NCI-H2029 (cell line): ENCODE results near the gene STUM.
"Not testable (repeated sequence)": the region's sequence is repeated elsewhere in the genome, so short reads cannot be mapped to it uniquely, and the experiment has no call there.

ENCODE experiments used
- DNase-seq: peaks from one replicate; lab custom pipeline; 2025; lab: John Stamatoyannopoulos, UW

STUM gene, protein sequence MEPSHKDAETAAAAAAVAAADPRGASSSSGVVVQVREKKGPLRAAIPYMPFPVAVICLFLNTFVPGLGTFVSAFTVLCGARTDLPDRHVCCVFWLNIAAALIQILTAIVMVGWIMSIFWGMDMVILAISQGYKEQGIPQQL

DNA sequence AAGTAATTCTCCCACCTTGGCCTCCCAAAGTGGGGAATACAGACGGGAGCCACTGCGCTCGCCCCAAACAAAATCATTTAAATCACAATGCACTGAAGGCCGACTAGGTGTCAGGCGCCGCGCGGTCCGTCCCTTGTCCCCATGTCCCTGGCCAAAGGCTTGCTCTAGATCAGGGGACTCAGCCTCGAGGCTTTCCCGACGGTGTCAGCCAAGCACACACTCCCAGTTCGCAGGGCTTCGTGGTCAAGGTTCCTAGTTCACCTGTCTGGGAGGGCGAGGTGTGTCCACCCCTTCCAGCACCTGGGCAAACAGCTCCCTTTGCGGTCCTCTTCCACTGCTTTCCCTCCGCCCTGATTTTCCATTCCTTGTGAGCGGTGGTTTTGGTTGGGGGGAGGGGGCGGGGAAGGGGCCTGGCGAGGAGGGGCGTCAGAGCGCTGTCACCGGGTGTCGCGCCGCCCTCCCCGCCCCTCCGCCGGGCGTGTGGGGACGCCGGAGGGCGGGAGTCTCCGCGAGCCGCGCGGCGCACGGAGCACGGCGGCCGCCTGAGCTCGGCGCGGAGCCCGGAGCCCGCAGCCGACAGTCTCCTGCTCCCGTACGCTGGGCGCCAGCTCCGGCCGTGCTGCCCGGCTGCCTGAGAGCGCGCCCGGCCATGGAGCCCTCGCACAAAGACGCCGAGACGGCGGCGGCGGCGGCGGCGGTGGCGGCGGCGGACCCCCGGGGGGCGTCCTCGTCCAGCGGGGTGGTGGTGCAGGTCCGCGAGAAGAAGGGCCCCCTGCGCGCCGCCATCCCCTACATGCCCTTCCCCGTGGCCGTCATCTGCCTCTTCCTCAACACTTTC, at the start of gene STUM:
TSS of gene STUM (plus strand) at position 509 of the 838 bp plus-strand sequence. CDS start at position 650, 141 bp downstream.
- DNase-seq, result no peak

DNA sequence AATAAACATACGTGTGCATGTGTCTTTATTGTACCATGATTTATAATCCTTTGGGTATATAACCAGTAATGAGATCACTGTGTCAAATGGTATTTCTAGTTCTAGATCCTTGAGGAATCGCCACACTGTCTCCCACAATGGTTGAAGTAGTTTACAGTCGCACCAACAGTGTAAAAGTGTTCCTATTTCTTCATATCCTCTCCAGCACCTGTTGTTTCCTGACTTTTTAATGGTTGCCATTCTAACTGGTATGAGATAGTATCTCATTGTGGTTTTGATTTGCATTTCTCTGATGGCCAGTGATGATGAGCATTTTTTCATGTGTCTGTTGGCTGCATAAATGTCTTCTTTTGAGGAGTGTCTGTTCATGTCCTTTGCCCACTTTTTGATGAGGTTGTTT, 48.9 kb upstream of the STUM start:
- DNase-seq, result not testable (repeated sequence)

DNA sequence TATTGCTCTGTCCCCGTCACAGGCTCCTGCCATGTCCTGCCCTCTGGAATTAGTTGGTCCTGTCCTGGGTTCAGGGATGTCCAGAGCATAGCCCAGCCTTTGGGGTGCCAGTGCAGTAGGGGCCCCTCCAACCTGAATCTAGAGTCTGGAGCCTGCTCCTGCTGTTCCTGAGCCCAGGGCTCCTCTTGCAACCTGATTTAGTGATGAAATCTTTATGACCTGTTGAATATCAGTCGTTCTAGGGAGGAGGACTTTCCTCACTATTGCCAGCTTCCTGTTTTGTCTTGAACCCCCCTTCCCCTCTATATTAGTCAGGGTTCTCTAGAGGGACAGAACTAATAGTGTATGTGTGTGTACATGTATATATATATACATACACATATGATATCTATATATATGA, 42.5 kb upstream of the STUM start:
- no peak for DNase-seq

DNA sequence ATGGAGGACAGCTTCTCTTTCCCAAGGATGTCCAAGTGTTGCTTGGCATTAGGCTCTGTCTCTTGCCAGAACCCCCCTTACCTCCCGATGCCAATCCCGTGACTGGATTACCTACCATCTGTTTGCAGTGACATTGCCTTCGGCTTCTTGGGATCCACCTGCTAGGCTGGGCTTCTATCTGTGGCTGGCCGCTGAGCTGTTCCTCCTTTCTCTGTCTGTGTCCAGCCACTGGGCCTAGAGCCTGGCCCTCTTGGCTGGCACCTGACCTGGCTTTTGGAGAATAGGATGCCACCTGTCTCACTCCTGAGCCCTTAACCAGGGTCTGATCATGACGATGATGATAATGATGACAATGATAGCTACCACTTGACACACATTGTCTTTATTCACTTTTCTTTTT, 41.6 kb upstream of the STUM start:
- DNase-seq, result no peak

DNA sequence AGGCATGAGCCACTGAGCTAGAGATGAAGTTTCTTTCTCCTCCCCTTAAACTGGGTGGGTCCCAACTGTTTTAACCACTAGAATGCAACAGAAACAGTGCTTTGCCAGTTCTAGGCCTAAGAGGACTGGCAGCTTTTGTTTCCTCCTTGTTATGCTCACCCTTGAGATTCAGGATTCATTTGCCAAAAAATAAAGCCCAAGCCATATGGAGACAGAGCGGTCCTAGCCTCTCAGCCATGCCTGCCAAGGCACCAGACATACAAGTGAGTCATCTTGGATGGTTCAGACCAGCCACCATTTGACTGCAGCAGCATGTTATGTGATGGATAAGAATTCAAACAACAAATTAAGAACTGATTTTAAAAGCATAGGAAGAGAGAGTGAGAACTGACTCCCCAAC, 38.1 kb upstream of the STUM start:
- DNase-seq, result no peak

DNA sequence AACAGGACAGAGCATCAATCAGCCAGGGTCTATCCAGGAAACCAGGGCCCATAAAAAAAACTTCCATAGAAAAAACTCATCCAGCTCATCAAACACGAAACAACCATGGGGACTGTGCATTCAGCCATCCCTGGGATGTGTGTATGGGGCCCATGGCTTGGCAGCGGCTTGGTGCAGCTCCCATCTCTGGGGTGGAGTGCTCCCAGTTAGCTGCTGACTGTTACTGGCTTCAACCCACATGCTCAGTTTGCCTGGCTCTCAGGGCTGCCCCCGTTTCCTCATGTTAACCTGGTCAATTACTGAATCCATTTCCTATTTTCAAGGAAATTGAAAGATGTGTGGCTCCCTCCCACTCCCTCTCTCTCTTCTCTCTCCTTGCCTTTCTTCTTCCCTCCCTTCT, 37.3 kb upstream of the STUM start:
- no peak for DNase-seq

DNA sequence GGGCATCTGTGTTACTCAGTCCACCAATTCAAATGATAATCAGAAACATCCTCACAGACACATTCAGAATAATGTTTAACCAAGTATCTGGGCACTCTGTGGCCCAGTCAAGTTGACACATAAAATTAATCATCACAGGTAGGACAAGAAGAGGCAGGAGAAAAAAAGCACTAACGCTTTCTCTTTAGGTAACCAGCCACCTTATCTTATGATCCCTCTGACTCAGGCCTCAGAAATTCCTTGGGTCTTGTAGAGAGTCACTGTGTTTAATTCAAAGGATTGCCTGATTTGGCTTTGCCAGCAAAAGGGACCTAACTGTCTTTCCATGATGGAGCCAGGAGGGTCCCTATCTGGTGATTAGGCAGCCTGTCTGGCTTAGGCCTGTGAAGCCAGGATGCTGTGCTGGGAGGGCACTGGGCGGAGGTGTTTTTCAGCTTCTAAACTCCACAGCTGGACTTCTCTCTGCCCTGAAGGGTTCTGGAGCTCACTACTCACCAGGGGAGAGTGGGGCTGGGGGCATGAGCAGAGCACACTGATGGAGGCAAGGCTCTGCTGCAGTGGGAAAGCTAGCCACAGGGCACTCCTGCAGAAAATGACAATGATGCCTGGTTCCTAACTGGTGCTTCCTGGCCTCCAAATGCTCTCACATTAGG, 36.4 kb upstream of the STUM start:
- DNase-seq, result no peak

DNA sequence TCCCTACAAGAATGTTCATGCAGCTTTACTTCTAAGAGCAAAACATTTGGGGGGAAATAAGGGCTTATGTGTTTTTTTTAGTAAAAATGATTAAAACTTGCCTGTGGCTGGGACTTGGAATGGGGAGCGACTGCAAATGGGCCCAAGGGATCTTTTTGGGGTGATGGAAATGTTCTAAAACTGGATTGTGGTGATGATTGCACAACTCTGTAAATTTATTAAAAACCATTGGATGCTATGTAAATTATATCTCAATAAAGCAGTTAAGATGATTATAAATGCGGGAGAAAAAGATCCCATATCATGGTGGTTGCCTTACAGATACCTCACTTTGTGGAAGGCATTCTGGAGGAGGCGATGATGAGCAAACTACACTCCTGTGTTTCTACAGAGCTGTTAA, 30.2 kb upstream of the STUM start:
- no peak for DNase-seq

DNA sequence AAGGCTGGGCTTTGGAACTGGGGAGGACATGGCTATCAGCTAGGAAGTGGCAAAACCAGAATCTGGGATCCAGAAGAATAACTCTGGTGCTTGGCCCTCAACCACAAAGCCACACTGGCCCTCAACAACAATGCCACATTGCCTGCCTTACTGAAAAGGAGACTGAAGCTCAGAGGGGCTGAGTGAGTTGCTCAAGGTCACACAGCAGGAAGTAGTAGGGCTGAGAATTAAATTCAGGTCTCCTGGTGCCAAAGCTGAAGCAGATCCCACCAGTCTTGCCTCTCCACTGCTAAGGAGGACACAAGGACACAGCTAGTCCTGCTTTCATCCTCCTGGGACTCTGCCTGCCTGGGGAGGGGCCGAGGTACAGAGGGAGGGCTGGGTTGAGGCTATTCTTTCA, 29.4 kb upstream of the STUM start:
- no peak for DNase-seq

DNA sequence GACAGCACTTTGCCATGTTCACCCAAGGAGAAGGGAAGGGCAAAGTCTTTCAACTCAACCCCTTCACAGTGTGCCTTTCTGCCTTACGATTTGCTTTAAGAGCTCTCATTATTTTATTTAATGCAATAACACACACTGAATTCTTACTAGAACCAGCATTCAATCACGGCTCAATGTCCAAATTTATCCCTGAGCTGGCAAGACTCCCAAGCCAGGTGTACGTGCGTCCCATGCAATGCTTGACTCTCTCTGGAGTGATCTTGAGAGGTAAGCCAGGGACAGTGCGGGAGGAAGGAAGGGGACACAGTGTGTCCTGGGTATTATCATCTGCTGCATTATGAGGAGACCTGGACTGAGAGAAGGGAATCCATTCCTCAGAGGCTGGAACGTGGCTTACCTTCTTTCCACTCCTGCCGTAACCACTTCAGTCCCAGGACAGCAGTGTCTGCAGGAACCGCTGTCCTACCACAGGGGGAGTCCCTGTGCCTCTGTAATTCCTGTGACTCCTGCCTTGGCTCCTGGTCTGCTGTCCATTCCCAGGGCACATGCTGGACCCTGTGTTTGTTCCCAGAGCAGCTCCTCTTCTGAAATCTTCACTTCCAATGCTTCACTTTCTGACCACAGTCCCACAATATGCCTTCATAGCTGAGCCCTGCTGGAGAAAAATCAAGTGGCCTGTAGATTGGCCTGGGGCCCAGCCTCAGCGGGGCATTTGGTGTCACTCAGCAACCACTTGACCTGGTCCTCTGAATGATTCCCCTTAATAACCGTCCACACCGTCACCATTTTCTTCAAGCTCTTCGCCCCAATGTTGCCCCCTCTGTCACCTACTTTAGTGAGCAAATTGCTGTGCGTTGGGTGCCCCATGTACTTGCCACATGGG, 28.6 kb upstream of the STUM start:
- no peak for DNase-seq

DNA sequence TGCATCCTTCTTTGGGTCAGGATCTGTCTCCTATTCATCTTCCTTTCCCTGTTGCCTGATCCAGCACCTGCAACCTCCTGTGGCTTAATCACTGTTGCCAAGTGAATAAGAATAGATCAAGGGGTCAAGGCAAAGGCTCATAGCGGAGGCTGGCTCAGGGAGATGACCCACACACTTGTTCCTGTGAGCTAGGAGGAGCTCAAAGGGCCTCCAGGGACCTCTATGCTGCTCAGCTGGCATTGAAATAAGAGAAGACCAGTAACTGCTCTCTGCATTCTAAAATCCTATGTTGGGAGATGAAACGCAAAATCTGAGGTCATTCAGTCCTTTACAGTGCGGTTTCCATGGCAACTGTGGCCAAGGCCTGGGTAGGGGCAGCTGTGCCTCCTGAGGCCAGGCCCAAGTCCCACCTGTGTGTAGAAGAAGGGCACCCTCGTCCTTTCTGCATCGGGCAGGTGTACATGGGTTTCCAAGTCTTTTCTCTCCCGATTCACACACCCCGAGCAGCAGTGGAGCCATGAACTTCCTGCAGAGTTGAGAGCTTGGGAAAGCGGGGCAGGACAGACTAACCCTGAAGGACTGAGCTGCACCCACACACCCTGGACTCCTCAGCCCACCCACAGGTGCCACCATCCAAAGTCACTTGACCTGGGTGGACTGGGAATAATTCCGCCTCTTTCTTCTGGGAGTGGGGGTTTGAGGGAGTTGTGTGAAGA, 27.8 kb upstream of the STUM start:
- DNase-seq, result no peak

DNA sequence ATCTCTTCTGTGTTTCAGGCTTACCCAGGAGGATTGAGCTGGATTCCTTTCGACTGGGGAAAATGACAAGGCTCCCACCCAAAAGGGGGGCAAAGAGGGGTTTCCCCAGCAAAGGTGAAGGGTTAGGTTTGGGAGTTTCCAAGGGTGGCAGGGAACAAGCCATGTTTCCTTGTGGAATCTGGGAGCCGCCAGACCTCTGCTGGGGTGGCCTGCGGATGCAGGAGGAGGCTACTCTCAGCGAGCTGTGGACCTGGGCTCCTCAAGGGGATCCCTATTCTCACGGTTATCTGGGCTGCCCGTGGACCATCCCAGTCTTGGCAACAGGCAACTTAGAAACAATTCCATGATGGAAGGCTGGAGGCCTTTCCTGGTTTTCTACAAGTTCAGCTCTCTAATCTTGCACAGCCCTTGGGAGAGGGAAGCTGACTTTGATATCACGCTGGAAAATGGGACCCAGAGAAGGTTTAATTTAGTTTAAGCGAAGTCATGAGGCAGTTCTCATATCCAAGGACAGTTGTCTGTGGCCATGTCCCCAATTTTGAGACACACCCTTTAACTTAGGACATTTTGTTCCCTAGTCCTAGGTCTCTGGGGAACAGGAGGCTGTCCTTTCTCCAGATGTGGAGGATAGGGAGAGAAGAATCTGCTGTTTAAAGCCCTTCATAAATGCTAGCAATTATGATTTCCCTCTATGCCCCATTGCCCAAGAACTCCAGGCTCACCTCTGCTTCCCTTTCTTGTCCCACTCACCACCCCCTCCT, 24.7 kb upstream of the STUM start:
- DNase-seq, result no peak

DNA sequence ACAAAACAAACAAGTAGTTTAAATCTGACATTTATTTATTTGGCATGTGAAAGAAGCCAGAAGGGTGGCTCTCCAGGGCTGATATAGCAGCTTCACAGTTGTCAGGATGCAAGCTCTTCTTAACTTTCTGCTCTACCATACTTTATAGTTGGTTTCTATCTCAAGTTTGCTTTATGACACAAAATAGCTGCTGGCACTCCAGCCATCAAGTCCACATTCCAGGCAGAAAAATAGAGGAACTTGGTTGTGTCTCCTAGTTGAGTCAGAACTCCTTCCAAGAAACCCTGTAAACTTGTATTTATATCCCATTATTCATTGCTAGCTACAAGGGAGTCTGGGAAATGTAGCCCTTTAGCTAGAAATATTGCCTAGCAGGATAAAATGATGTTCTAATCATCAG, 24.0 kb upstream of the STUM start:
- DNase-seq, result no peak

DNA sequence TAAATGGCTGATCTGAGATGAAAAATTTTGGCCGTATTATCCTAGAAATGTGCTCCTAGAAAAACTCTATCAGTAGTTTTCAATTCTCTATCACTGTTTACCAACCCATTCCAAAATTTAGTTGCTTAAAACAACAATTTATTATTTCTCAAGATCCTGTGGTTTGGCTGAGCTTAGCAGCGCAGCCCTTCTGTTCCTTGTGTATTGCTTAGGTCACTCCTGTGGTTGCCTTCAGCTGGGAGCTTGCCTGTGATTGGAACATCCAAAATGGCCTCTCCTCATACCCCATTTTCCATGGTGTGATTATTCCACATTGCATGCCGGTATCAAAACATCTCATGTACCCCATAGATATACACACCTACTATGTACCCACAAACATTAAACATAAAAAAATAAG, 22.8 kb upstream of the STUM start:
- no peak for DNase-seq

DNA sequence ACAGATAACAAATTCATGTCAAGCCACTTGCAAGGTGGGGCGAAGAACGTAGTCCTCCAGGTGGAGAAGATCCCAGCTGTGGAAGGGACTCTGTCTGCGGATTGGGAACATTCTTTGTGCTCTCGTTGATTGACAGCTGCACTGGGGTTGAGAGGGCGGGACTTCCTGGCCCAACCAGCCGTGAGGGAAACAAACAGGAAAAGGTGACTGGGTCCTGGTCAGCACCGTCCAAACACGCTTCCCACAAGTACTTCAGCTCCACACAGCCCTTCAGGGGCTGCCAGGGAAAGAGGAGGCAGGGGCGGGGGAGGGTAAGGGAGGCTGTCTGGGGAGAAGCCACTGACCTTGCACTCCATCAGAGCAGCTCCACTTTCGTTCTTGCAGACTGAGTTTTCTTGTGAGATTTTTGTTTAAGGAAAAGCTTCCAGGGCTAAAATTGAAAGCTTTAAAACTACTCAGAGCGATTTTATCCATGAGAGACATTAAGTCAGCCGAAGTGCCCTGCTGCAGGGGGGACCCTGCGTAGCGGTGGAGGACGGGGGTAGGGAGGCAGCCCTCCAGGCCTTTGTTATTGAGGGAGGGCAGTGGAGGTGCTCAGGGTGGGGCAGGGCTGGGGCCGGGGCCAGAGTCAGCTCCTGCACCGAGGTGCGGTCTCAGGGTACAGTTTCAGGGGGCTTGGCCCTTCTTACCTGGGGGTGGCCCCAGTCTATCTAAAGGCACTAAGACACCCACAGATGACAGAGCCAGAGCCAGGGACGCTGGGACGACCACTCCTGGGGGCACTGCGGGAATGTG, 21.6 kb upstream of the STUM start:
- DNase-seq, result peak; percentile 38

DNA sequence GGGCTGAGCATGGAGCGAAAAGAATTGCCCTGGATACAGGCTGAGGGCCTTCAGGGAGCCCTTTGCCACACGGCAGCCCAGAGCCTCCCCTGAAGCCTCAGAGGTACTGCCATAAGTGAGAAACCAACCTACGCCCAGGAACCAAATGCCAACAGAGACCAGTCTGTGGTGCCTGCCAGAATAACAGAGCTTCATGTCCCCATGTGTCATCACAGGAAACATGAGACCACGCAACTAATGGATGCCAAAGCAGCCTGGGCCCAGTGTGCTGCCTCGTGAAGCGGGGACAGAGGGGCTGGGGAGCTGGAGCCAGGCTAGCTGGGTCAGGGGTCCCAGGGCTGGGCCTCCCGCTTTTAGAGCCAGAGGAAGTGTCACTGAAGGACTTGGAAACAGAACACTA, 18.7 kb upstream of the STUM start:
- no peak for DNase-seq

DNA sequence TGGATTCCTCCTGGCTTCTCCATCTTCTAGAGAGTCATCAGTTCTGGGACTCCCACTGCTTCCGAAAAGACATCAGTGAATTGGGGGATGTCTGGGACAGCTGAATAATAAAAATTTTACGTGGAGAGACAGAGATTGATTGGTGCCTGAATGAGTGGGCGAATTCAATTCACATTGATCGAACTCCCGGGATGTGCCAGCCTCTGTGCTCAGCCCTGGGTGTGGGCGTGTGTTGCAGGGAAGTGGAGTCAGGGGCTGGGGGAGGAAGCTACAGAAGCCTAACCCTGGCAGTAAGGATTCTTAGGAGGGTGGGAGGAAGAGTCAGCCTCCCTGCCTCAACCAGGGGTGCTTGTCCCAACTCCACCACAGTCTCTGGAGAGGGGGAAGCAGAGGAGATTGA, 18.0 kb upstream of the STUM start:
- DNase-seq, result no peak

DNA sequence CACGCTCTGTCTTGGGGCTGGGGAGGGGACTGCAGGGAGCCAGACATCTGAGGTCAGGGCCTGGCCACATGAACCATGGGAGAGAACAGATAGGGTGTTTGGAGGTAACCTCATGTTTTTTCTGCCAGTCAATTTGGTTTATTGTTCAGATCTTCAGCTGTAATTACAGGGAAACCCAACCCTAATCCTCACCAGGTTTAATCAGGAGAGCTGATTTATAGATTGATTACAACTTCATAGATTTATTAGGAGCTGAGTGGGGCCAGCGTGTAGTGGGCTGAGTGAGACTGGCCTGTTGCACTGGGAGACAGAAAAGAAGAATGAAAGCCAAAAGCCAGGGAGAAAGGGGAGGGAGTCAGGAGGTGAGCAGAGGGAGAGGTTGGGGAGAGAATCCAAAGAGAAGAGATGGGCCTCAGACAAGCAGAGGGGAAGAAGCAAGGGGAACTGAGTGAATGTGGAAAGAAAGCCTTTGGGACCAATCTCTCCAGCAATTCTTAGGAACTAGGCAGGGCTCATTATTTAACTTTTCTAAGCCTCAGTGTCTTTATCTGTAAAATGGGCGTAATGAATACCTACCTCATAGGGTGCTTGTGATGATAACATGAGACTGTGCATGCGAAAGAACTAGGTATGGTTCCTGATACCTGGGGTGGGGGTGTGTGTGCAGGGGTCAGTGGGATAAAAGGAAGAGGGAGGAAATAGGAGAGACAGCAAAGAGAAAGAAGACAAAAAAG, 17.0 kb upstream of the STUM start:
- no peak for DNase-seq

DNA sequence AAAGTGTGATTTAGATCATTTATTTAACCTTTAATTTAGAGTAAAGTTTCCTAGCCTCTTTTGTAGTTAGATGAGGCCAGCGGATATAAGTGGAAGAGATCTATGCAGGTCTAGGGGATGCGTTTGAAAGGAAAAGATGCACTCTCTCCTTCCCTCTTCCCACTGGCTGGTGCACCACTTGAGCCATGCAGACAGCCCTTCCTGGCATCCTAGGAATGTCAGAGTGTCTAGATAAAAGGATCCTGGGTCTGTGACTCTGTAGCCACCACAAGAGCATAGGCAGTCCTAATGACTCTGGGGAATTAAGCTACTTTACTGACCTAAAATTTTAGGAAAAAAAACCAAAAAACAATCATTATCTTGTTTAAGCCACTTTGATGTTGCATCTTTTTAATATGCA, 16.0 kb upstream of the STUM start:
- DNase-seq, result no peak
